HG03565 (cell line): ENCODE data around the gene C19orf18.
A peak's percentile ranks its signal among the peaks of the same experiment; 100 is the strongest.

Experiments
- ATAC-seq: cut with Tn5 transposase; IDR thresholded peaks from one replicate; pipeline ENCODE4 v1.9.1; 2021; ENCODE audit warnings: mild to moderate bottlenecking, moderate library complexity; ENCODE audit not compliant: unreplicated experiment

The C19orf18 gene

GRCh38 chr19:57947419-57948134 lies 26.8 kb downstream of the C19orf18 start, which contains the start of gene ZNF256:
Gene ZNF256 (minus strand): TSS chr19:57947706. CDS start chr19:57947474, 232 bp downstream.
- ATAC-seq: peak; percentile 88

- no peak for ATAC-seq
These were observed 27.3 kb downstream of the C19orf18 start for GRCh38 chr19:57947088-57947418.

- no peak for ATAC-seq
These were observed 28.0 kb downstream of the C19orf18 start for GRCh38 chr19:57946316-57946715.

- ATAC-seq: no peak
These were observed 32.7 kb downstream of the C19orf18 start for GRCh38 chr19:57941593-57941992.

- no peak for ATAC-seq
These were observed 38.6 kb downstream of the C19orf18 start for GRCh38 chr19:57935731-57936130.

GRCh38 chr19:57934820-57935665 lies 39.3 kb downstream of the C19orf18 start, which contains the start of gene ZNF418:
Gene ZNF418 (minus strand): TSS chr19:57935402. CDS start chr19:57933822, 1,580 bp downstream.
- ATAC-seq: no peak

- ATAC-seq: no peak
These were observed 46.7 kb downstream of the C19orf18 start for GRCh38 chr19:57927587-57927986.

- ATAC-seq: peak; percentile 97
These were observed 58.0 kb downstream of the C19orf18 start, which contains the start of gene ZNF417 for GRCh38 chr19:57916168-57916995. Gene ZNF417 (minus strand): TSS chr19:57916592. CDS start chr19:57916411, 181 bp downstream.

GRCh38 chr19:57914531-57914930 lies 59.8 kb downstream of the C19orf18 start:
- ATAC-seq: no peak
